GM12878 (cell line): ENCODE data around the gene TNFRSF8. TPM values are rescaled to one million over a fixed set of nuclear protein-coding genes. Genes with fewer than 3 reads are reported as not detected.

Experiments used
- ATAC-seq: fragments of 200-7000 bp; cut with Tn5 transposase; 3 replicates; pipeline ENCODE4 v1.9.1; 2020; ENCODE audit warnings: mild to moderate bottlenecking, moderate library complexity
- BruUV-seq: library from RNA; stranded (reverse); fragments of 400-500 nt; replicated peaks from 2 replicates; lab custom pipeline; 2021; lab: Mats Ljungman, UMichigan
- CTCF ChIA-PET: fragments of 300-600 bp; sonication (Branson Sonifier 250); formaldehyde crosslinking; extraction: SDS; loops from one replicate; lab custom pipeline; 2021; ENCODE audit warnings: inconsistent platforms; lab: Yijun Ruan, JAX
- POLR2A ChIA-PET: fragments of 350-600 bp; formaldehyde crosslinking; extraction: SDS; loops from one replicate; lab custom pipeline; 2021; ENCODE audit warnings: inconsistent platforms; lab: Charles Lee
- RAD21 ChIA-PET: fragments of 300-600 bp; sonication (Branson Sonifier 250); formaldehyde crosslinking; loops from one replicate; lab custom pipeline; 2023; ENCODE audit warnings: antibody characterized with exemption; ENCODE audit not compliant: unreplicated experiment; lab: Charles Lee
- SMC1A ChIA-PET: fragments of 300-600 bp; sonication (Branson Sonifier 250); formaldehyde crosslinking; loops from one replicate; lab custom pipeline; 2023; ENCODE audit not compliant: unreplicated experiment, uncharacterized antibody; lab: Charles Lee
- DNase-seq: peaks from one replicate; pipeline ENCODE4 v3.0.0-alpha.2; 2011; ENCODE audit warnings: low read depth, low spot score
- FAIRE-seq: peaks from 3 replicates; lab custom pipeline; 2011; peaks lifted over from hg19 to GRCh38; lab: Jason Lieb, UNC
- H2AFZ ChIP-seq: 2 replicates; pipeline ENCODE4 v1.6.0; 2011; ENCODE audit warnings: low read depth, low read length, control low read depth; ENCODE audit not compliant: control insufficient read depth
- H3K27ac ChIP-seq: 2 replicates; pipeline ENCODE4 v1.5.1; 2011; ENCODE audit warnings: control low read depth; ENCODE audit not compliant: control insufficient read depth, insufficient read depth
- H3K27me3 ChIP-seq, 2 experiments: replicated peaks in 1 of 2; 2 replicates each; pipeline versions ENCODE4 v1.6.0 to v1.6.1; 2011; ENCODE audit warnings: low read length in 1 of 2; ENCODE audit not compliant: control insufficient read depth in 2 of 2, insufficient read depth in 2 of 2
- H3K36me3 ChIP-seq, 2 experiments: 2 replicates each; pipeline ENCODE4 v1.5.1; 2011; ENCODE audit warnings: low read length in 1 of 2; ENCODE audit not compliant: control insufficient read depth in 2 of 2, insufficient read depth in 2 of 2
- H3K4me1 ChIP-seq: 2 replicates; pipeline ENCODE4 v1.6.1; 2011; ENCODE audit warnings: mild to moderate bottlenecking, low read length, moderate library complexity, mixed read lengths; ENCODE audit not compliant: control insufficient read depth, insufficient read depth
- H3K4me2 ChIP-seq: 2 replicates; pipeline ENCODE4 v1.6.0; 2011; ENCODE audit warnings: control low read depth; ENCODE audit not compliant: control insufficient read depth, insufficient read depth
- H3K4me3 ChIP-seq: fragments of 200-600 bp; sonication (generic); 2 replicates; pipeline ENCODE4 v1.5.1; 2016
- H3K79me2 ChIP-seq: 2 replicates; pipeline ENCODE4 v1.6.0; 2011; ENCODE audit warnings: low read length; ENCODE audit not compliant: control insufficient read depth, insufficient read depth
- H3K9ac ChIP-seq: 2 replicates; pipeline ENCODE4 v1.8.0; 2011; ENCODE audit warnings: low read length, control low read depth, mixed read lengths; ENCODE audit not compliant: control insufficient read depth, insufficient read depth
- H3K9me3 ChIP-seq: replicated peaks from 3 replicates; pipeline ENCODE4 v1.5.1; 2011; ENCODE audit warnings: mild to moderate bottlenecking, low read length; ENCODE audit not compliant: control insufficient read depth, insufficient read depth
- H4K20me1 ChIP-seq: 2 replicates; pipeline ENCODE4 v1.6.0; 2011; ENCODE audit not compliant: control insufficient read depth, insufficient read depth
- CBX5 ChIP-seq: sonication (generic); IDR thresholded peaks from 2 replicates; pipeline ENCODE4 v1.6.1; 2016; ENCODE audit warnings: low read depth, moderate library complexity, mild to moderate bottlenecking, inconsistent platforms
- FOS ChIP-seq: IDR thresholded peaks from 3 replicates; pipeline ENCODE4 v1.6.1; 2011; ENCODE audit warnings: borderline replicate concordance; ENCODE audit not compliant: insufficient read length; ENCODE audit errors: extremely low read depth
- IKZF2 ChIP-seq, 2 experiments: fragments of 450-650 bp; IDR thresholded peaks; 2 replicates each; pipeline ENCODE4 v1.6.1; 2017; ENCODE audit warnings: mild to moderate bottlenecking in 2 of 2, moderate library complexity in 2 of 2
- KDM1A ChIP-seq: fragments of 200-600 bp; sonication (generic); IDR thresholded peaks from 2 replicates; pipeline ENCODE4 v1.6.1; 2016; ENCODE audit warnings: borderline replicate concordance
- MTA3 ChIP-seq: IDR thresholded peaks from 2 replicates; pipeline ENCODE4 v1.6.1; 2012; ENCODE audit warnings: low read length, inconsistent platforms, borderline replicate concordance
- NFYB ChIP-seq: IDR thresholded peaks from 2 replicates; pipeline ENCODE4 v1.6.1; 2011; ENCODE audit warnings: low read depth, mild to moderate bottlenecking, low read length, improper control_type of control experiment, moderate library complexity; ENCODE audit not compliant: insufficient read depth
- RAD51 ChIP-seq: fragments of 450-650 bp; IDR thresholded peaks from 2 replicates; pipeline ENCODE4 v1.6.1; 2016; ENCODE audit warnings: moderate library complexity, mild to moderate bottlenecking, inconsistent platforms
- RELA ChIP-seq: fragments of 450-650 bp; IDR thresholded peaks from 2 replicates; pipeline ENCODE4 v1.8.0; 2014; ENCODE audit warnings: borderline replicate concordance; ENCODE audit not compliant: partially characterized antibody
- TARDBP ChIP-seq: IDR thresholded peaks from 2 replicates; pipeline ENCODE4 v1.6.1; 2016; ENCODE audit warnings: borderline replicate concordance
- WRNIP1 ChIP-seq: IDR thresholded peaks from 2 replicates; pipeline ENCODE4 v1.6.1; 2011; ENCODE audit warnings: low read depth, low read length, improper control_type of control experiment, borderline replicate concordance
- WGBS: methylation state at CpG from one replicate; pipeline ENCODE4 v1.1.6; 2016; ENCODE audit warnings: low lambda C conversion rate; ENCODE audit not compliant: insufficient replicate concordance, insufficient coverage; ENCODE audit errors: missing lambda C conversion rate; 5-methylcytosine and 5-hydroxymethylcytosine counted together
- in situ Hi-C: fragments of 300-500 bp; cut with MboI; formaldehyde crosslinking; loops from 9 replicates; pipeline ENCODE4 v1.14.3; 2018; ENCODE audit warnings: mixed read lengths
- intact Hi-C: fragments of 100-400 bp; cut with micrococcal nuclease; formaldehyde crosslinking; loops from one replicate; pipeline ENCODE4 v1.14.2; 2022; ENCODE audit not compliant: unreplicated experiment
- polyA plus RNA-seq, 11 experiments: library from polyadenylated mRNA; depleted of rRNA in 4 of 11; unstranded in 6 of 11; stranded (reverse) in 5 of 11; fragments of >200 nt; fragmentation: Nextera tagmentation in 4 of 11; fragmentation: Illumina TruSeq in 1 of 11; extraction: Ambion mirVana in 4 of 11; extraction: Trizol in 1 of 11; gene quantifications; 1 replicate in 1 of 11; 2 replicates in 10 of 11; pipeline versions ENCODE4 v1.2.1 to v1.2.3, GENCODE V29; 2011 to 2016; ENCODE audit warnings: inconsistent platforms in 2 of 11, missing spikeins in 2 of 11, low read depth in 1 of 11
- total RNA-seq, 4 experiments: library from RNA; depleted of rRNA in 3 of 4; stranded (reverse); fragments of >200 nt in 3 of 4; fragmentation: Illumina TruSeq in 1 of 4; extraction: Trizol in 1 of 4; gene quantifications; 2 replicates each; pipeline versions ENCODE4 v1.2.1 to v1.2.3, GENCODE V29; 2013 to 2021
- TF ChIP-seq, protein P1 (sequence below): IDR thresholded peaks from 2 replicates; pipeline ENCODE4 v1.6.1; 2011; ENCODE audit warnings: low read depth, mild to moderate bottlenecking, low read length, moderate library complexity, borderline replicate concordance; ENCODE audit errors: extremely low read depth
- TF ChIP-seq, protein P2 (sequence below): fragments of 450-650 bp; IDR thresholded peaks from 2 replicates; pipeline ENCODE4 v1.6.1; 2017; ENCODE audit warnings: mild to moderate bottlenecking, moderate library complexity
- TF ChIP-seq, protein P3 (sequence below): IDR thresholded peaks from 2 replicates; pipeline ENCODE4 v1.6.1; 2011; ENCODE audit warnings: borderline replicate concordance, low read depth, mild to moderate bottlenecking, moderate library complexity, mixed read lengths, low read length; ENCODE audit not compliant: insufficient read depth; ENCODE audit errors: extremely low read length
- TF ChIP-seq, protein P4 (sequence below): IDR thresholded peaks from 2 replicates; pipeline ENCODE4 v1.6.1; 2011; ENCODE audit warnings: low read depth, low read length, improper control_type of control experiment, borderline replicate concordance

The TNFRSF8 gene
- total and polyA plus RNA-seq, 10 of the 15 experiments (the other 5 are each of a cell fraction or from before 2014, with no cell fraction given), result 9.8 to 114 (median 58.8) TPM

DNA sequence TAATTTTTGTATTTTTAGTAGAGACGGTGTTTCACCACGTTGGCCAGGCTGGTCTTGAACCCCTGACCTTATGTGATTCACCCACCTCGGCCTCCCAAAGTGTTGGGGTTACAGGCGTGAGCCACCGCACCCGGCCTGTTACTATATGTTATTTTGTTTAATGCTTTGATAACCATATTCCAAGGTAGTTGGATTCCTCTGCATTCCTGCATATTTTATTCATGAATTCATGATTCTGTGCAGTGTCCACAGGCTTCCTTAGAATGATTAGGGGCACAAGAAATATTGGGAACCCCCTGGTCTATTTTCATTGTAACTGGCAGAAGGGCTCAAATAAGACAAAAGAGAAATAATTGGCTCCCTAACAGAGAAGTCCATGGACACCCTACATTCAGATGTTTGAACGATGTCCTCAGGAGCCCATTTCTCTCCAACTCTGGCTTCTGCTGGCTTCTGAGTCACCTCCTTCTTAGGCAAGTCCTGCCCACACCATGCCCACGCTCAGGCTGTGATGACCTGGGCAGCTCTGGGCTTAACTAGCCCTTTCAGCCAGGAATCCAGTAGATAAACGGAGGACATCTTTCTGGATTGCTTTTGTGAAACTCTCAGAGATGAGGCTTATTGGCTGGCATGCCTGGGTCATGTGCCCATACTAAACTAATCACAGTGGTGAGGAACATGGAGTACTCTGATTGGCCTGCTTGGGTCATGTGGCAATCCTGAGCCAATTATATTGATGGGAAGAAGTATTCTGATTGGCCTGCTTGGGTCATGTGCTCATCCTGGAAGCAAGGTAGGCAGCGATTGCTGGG, 32.6 kb downstream of the TNFRSF8 start:
- CTCF ChIA-PET, result interaction anchor here (1.1 to 1.8 kb wide), 2 partner anchors 16 to 29 kb away, joined by 5 read pairs; no protein-coding TSS in a partner anchor
- no peak for DNase-seq
- peaks cover 40% of the 10 kb centered on the region for H3K79me2 ChIP-seq
- intact Hi-C loops, result no loop called here
- peaks cover 23 to 26% of the 10 kb centered on the region in 2 experiments for H3K36me3 ChIP-seq
- H3K4me1 ChIP-seq, result no peaks in the 10 kb centered on the region
- RAD21 ChIA-PET, result no interaction called here
- in situ Hi-C loops, result no loop called here
- no peak for FAIRE-seq
- no peak overlapping the region for H3K27ac ChIP-seq
- no peaks in the 10 kb centered on the region for H4K20me1 ChIP-seq
- POLR2A ChIA-PET, result interaction anchor here (0.6 to 2.1 kb wide), 2 partner anchors 12 to 84 kb away, joined by 3 to 5 read pairs; no protein-coding TSS in a partner anchor
- H3K9me3 ChIP-seq, result no peaks in the 10 kb centered on the region
- H2AFZ ChIP-seq, result no peak overlapping the region
- H3K4me2 ChIP-seq, result no peak overlapping the region
- no peak overlapping the region for H3K4me3 ChIP-seq
- SMC1A ChIA-PET, result interaction anchor here (1.3 kb wide), 1 partner anchor 73 kb away, joined by 3 read pairs; no protein-coding TSS in a partner anchor
- WGBS, result 74% methylated on average over 10 of the region's 10 CpGs
- ATAC-seq, result peak; percentile 94
- H3K9ac ChIP-seq, result no peak overlapping the region
- no TSS peak for BruUV-seq
- TF ChIP-seq RAD51 (peak; percentile 81), TARDBP (no peak), WRNIP1 (no peak), IKZF2 (IDR thresholded peaks at IDR 0.05) (no peak), RELA (no peak), CBX5 (no peak), NFYB (peak; percentile 86), MTA3 (no peak), KDM1A (no peak), FOS (peak; percentile 17)
- TF ChIP-seq, protein P1, sequence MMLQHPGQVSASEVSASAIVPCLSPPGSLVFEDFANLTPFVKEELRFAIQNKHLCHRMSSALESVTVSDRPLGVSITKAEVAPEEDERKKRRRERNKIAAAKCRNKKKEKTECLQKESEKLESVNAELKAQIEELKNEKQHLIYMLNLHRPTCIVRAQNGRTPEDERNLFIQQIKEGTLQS, result peak; percentile 67; the same call in 1 of the 2 replicates
- TF ChIP-seq, protein P2, sequence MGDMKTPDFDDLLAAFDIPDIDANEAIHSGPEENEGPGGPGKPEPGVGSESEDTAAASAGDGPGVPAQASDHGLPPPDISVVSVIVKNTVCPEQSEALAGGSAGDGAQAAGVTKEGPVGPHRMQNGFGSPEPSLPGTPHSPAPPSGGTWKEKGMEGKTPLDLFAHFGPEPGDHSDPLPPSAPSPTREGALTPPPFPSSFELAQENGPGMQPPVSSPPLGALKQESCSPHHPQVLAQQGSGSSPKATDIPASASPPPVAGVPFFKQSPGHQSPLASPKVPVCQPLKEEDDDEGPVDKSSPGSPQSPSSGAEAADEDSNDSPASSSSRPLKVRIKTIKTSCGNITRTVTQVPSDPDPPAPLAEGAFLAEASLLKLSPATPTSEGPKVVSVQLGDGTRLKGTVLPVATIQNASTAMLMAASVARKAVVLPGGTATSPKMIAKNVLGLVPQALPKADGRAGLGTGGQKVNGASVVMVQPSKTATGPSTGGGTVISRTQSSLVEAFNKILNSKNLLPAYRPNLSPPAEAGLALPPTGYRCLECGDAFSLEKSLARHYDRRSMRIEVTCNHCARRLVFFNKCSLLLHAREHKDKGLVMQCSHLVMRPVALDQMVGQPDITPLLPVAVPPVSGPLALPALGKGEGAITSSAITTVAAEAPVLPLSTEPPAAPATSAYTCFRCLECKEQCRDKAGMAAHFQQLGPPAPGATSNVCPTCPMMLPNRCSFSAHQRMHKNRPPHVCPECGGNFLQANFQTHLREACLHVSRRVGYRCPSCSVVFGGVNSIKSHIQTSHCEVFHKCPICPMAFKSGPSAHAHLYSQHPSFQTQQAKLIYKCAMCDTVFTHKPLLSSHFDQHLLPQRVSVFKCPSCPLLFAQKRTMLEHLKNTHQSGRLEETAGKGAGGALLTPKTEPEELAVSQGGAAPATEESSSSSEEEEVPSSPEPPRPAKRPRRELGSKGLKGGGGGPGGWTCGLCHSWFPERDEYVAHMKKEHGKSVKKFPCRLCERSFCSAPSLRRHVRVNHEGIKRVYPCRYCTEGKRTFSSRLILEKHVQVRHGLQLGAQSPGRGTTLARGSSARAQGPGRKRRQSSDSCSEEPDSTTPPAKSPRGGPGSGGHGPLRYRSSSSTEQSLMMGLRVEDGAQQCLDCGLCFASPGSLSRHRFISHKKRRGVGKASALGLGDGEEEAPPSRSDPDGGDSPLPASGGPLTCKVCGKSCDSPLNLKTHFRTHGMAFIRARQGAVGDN, result no peak
- TF ChIP-seq, protein P3, sequence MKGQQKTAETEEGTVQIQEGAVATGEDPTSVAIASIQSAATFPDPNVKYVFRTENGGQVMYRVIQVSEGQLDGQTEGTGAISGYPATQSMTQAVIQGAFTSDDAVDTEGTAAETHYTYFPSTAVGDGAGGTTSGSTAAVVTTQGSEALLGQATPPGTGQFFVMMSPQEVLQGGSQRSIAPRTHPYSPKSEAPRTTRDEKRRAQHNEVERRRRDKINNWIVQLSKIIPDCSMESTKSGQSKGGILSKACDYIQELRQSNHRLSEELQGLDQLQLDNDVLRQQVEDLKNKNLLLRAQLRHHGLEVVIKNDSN, result peak; percentile 71
- TF ChIP-seq, protein P4, sequence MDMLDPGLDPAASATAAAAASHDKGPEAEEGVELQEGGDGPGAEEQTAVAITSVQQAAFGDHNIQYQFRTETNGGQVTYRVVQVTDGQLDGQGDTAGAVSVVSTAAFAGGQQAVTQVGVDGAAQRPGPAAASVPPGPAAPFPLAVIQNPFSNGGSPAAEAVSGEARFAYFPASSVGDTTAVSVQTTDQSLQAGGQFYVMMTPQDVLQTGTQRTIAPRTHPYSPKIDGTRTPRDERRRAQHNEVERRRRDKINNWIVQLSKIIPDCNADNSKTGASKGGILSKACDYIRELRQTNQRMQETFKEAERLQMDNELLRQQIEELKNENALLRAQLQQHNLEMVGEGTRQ, result peak; percentile 71
- no peaks in the 10 kb centered on the region for H3K27me3 ChIP-seq
